Stimulated activated CD8-positive, alpha-beta memory T cell treated with anti-CD3 and anti-CD28 coated beads, Interleukin-4, amount 100 ng/mL, for 4 hours (primary cell): ENCODE measurements around the gene TARS1.
"Not testable (repeated sequence)": the region's sequence is repeated elsewhere in the genome, so short reads cannot be mapped to it uniquely, and the experiment has no call there.

ENCODE experiments used
- DNase-seq, 2 donors: peaks; one replicate each; pipeline ENCODE4 v3.0.0-alpha.2; 2020; ENCODE audit warnings: low read depth in 2 of 2, low spot score in 1 of 2

TARS1 gene

GRCh38 chr5:33487236-33487635 is 46.5 kb downstream of the TARS1 start:
- DNase-seq = no peak

DNA sequence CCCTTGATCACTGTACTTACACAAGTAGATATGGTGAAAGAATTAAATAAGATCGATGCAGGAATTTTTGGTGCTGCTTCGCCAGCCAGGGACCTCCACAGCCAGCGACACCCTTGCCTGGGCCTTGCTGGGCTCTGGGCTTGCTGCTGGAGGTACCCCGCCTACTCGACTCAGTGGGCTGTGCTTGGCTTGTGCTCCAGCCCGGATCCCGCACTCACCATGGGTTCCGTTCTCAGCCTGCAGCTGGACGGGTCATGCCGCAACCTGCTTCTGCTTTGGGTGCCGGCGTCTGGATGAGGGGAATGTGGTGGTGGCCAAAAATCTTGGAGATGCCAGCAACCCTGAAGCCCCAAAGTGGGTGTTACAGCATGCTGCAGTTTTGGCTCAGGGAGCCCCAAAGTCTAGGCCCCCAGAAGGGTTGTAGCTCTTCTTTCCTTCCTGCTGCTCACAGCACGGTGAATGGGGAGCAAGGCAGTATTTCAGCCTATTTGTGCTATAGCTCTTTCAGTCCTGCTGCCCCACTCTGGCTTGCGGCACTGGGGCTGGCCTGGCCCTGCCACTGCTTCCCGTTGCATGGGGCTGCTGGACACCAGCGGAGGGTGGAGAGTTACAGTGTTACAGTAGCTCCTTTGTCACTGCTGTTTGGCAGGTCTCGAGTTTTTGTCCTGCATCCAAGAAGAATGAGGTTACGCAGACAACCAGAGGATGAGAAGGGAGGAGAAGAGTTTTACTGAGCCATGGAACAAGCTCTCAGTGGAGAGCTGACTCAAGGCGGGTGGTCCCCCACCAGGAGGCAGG is 48.0 kb downstream of the TARS1 start:
- DNase-seq = no peak

DNA sequence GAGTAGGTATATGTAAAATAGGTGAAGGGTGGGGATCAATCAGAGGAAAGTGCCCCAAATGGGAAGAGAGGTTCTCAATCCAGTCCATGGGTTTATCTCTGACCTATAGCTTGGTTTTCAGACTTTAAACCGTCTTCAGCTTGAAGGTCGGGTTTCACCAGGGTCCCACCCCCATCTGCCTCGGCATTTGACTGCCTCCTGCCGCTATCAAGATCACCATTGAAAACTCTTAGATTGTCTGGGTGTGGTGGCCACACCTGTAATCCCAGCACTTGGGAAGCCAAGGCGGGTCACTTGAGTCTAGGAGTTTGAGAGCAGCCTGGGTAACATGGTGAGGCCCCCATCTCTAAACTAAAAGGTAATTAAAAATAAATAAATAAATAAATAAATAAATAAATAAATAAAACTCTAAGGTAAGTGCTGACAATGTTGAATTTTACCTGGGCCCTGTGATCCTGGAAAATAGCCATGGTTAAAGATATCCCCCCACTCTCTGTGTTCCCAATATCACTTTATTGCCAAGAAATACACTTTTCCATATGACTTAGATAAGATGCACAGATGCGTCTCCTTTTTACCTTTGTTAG is 48.8 kb downstream of the TARS1 start:
- DNase-seq = no peak

DNA sequence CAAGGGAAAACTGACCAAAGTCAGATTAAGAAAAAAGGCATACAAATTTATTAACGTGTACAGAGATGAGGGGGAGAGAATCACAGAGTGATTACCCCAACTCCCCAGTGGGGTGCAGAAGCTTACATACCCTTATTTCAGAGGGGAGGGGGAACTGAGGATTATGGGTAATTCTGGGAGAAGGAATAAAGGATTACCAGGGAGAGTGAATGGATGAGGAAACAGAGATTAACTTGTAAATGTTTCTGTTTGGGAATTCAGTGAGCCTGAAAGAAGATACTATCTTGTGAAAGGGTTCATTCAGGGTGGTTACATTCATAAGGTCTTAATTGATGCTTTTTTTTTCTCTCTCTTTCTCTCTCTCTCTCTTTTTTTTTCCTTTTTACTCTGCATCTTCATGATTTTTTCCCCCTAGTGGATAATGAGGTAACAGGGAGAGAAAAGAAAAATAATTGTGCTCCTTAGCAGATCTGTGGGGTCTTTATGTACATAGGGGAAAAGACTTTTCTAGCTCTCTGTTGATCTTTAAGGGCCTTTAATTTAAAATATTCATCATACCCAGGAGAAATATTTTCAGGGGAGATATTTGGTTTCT is 49.4 kb downstream of the TARS1 start:
- DNase-seq = no peak

DNA sequence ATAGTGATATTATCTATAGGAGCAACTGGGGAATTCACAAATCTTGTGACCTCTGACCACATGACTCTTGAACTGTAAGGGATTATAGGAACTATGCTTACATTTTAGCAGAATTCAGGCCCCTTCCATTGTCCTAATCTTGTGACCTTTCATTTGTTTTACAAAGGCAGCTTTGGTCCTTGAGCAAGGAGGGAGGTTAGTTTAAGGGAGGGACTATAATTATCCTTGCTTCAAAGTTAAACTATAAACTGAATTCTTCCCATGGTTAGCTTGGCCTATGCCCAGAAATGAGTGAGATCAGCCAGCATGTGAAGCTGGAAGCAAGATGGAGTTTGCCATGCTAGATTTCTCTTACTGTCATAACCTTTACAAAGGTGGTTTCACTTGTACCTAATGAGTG is 51.2 kb downstream of the TARS1 start:
- no peak for DNase-seq

GRCh38 chr5:33494466-33494865 is 53.7 kb downstream of the TARS1 start:
- no peak for DNase-seq

DNA sequence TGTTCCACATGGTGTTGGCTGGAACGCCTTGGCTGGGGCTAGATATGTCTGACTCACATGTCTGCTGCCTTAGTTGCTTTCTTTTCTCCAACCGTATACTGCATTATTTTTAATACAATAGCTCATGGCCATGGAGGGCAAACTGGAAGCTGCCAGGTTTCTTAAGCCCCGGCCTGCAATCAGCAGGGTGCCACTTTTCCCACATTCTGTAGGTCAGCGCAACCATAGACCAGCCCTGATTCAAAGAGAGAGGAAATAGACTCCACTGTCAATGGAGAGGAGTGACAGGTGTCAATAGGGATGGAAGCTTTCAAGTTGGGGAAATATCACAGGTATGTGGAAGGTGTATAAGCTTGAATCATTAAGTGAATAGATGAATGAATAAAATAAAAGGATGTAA is 60.5 kb downstream of the TARS1 start:
- no peak for DNase-seq

GRCh38 chr5:33501899-33502298 is 61.1 kb downstream of the TARS1 start:
- no peak for DNase-seq

DNA sequence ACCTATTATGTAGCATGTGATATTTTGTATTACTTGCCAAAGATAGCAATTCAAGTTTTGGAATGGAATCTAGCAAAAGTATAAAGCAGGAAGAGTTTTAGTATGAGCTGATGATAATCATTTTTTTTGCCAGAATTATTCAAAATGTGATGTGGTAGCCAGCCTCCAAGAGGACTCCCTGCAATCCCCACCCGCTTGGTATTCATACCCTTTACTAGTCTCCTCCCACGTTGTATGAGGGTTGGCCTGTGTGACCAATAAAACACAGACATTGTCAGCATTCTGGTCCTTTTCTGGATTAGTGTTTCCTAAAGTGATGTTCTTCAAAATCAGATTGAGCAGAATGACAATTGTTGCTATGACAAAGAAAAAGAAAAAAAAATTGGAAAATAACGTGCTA is 63.8 kb downstream of the TARS1 start:
- no peak for DNase-seq

GRCh38 chr5:33507426-33507825 is 66.7 kb downstream of the TARS1 start:
- DNase-seq = no peak

GRCh38 chr5:33509036-33509435 is 68.3 kb downstream of the TARS1 start:
- DNase-seq = no peak

GRCh38 chr5:33513462-33514185 is 72.9 kb downstream of the TARS1 start:
- DNase-seq = no peak

- DNase-seq = not testable (repeated sequence)
Measured at GRCh38 chr5:33515366-33515765, 74.6 kb downstream of the TARS1 start.

DNA sequence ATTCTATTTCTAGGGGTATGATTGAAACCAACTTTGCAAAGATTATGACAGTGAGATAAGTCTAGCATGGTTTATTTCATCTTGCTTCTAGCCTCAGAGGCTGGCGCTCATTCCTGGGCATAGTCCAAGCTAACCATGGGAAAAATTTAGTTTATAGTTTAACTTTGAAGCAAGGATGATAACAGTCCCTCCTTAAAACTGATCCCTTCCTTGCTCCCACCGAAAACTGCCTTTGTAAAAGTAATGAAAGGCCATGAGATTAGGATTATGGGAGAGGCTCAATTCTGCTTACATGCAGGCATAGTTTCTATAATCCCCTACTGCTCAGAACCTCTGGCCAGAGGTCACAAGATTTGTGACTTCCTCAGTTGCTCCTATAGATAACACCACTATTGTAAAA is 75.7 kb downstream of the TARS1 start:
- no peak for DNase-seq
